PC-3 (cell line): ENCODE measurements around the gene PRTG. TPM values are rescaled to one million over a fixed set of nuclear protein-coding genes. Genes with fewer than 3 reads are reported as not detected.

ENCODE experiments used
- ATAC-seq: fragments of 200-7000 bp; cut with Tn5 transposase; 2 replicates; pipeline ENCODE4 v1.9.1; 2020; ENCODE audit warnings: mild to moderate bottlenecking, moderate library complexity
- BruUV-seq: library from RNA; stranded (reverse); fragments of 400-500 nt; replicated peaks from 2 replicates; lab custom pipeline; 2021; lab: Mats Ljungman, UMichigan
- CTCF ChIA-PET: fragments of 300-600 bp; sonication (Branson Sonifier 250); formaldehyde crosslinking; loops from one replicate; lab custom pipeline; 2022; ENCODE audit warnings: antibody characterized with exemption; lab: Charles Lee
- POLR2A ChIA-PET: fragments of 300-600 bp; sonication (Branson Sonifier 250); formaldehyde crosslinking; loops from one replicate; lab custom pipeline; 2022; ENCODE audit warnings: antibody characterized with exemption; ENCODE audit not compliant: unreplicated experiment; lab: Charles Lee
- DNase-seq: peaks from one replicate; pipeline ENCODE4 v3.0.0-alpha.2; 2015
- H2AFZ ChIP-seq: fragments of 300-600 bp; sonication (generic); 2 replicates; pipeline ENCODE4 v1.6.0; 2016; ENCODE audit warnings: antibody characterized with exemption, low read length
- H3F3A ChIP-seq: fragments of 300-600 bp; sonication (generic); one replicate; pipeline ENCODE4 v1.6.0; 2017; ENCODE audit warnings: antibody characterized with exemption, low read length, control low read depth, mild to moderate bottlenecking; ENCODE audit not compliant: unreplicated experiment
- H3K27ac ChIP-seq: fragments of 300-600 bp; sonication (generic); 2 replicates; pipeline ENCODE4 v1.5.1; 2016; ENCODE audit warnings: mild to moderate bottlenecking, low read length
- H3K27me3 ChIP-seq: fragments of 300-600 bp; sonication (generic); 2 replicates; pipeline ENCODE4 v1.6.1; 2016; ENCODE audit warnings: low read length, mixed read lengths
- H3K36me3 ChIP-seq: fragments of 300-600 bp; sonication (generic); 2 replicates; pipeline ENCODE4 v1.6.1; 2016; ENCODE audit warnings: low read depth, mixed run types, low read length, mixed read lengths
- H3K4me1 ChIP-seq: fragments of 300-600 bp; sonication (generic); 2 replicates; pipeline ENCODE4 v1.5.1; 2016; ENCODE audit warnings: low read length; ENCODE audit not compliant: insufficient read depth
- H3K4me2 ChIP-seq: fragments of 300-600 bp; sonication (generic); 2 replicates; pipeline ENCODE4 v1.6.0; 2016; ENCODE audit warnings: low read length
- H3K4me3 ChIP-seq: fragments of 300-600 bp; sonication (generic); 2 replicates; pipeline ENCODE4 v1.5.1; 2016; ENCODE audit warnings: mild to moderate bottlenecking, low read length, mixed read lengths
- H3K79me2 ChIP-seq: fragments of 300-600 bp; sonication (generic); 2 replicates; pipeline ENCODE4 v1.6.1; 2017; ENCODE audit warnings: low read length, mixed read lengths
- H3K9ac ChIP-seq: fragments of 300-600 bp; sonication (generic); 2 replicates; pipeline ENCODE4 v1.6.0; 2016; ENCODE audit warnings: mild to moderate bottlenecking, low read length
- H3K9me2 ChIP-seq: fragments of 300-600 bp; sonication (generic); replicated peaks from 2 replicates; pipeline ENCODE4 v1.6.1; 2016; ENCODE audit warnings: mixed run types, low read length, mixed read lengths
- H3K9me3 ChIP-seq: fragments of 300-600 bp; sonication (generic); 2 replicates; pipeline ENCODE4 v1.6.1; 2016; ENCODE audit warnings: low read length, mixed read lengths
- H4K20me1 ChIP-seq: fragments of 300-600 bp; sonication (generic); 2 replicates; pipeline ENCODE4 v1.6.1; 2016; ENCODE audit warnings: low read length, mixed read lengths
- CTCF ChIP-seq: fragments of 300-600 bp; sonication (generic); conservative IDR thresholded peaks from 2 replicates; pipeline ENCODE4 v1.5.1; 2017; ENCODE audit warnings: antibody characterized with exemption, low read depth, mild to moderate bottlenecking, low read length
- EZH2 ChIP-seq: fragments of 300-600 bp; sonication (generic); IDR thresholded peaks from one replicate; pipeline ENCODE4 v1.6.1; 2017; ENCODE audit warnings: antibody characterized with exemption, mild to moderate bottlenecking, low read length; ENCODE audit not compliant: unreplicated experiment
- EZH2phosphoT487 ChIP-seq: fragments of 300-600 bp; sonication (generic); IDR thresholded peaks from 2 replicates; pipeline ENCODE4 v1.6.1; 2018; ENCODE audit warnings: mild to moderate bottlenecking, antibody characterized with exemption, low read length, borderline replicate concordance
- intact Hi-C: fragments of 100-400 bp; cut with micrococcal nuclease; formaldehyde crosslinking; loops from 2 replicates; pipeline ENCODE4 v1.9.0; 2023
- total RNA-seq: library from RNA; depleted of rRNA; stranded (reverse); fragments of >200 nt; gene quantifications from 2 replicates; pipeline ENCODE4 v1.2.3, GENCODE V29; 2014

Gene PRTG
- total RNA-seq, 1 experiment from 2014 or later: 5.2 TPM

- no peaks in the 10 kb centered on the region for H3K79me2 ChIP-seq
- DNase-seq: peak; percentile 57
- H3K27me3 ChIP-seq: no peaks in the 10 kb centered on the region
- no peaks in the 10 kb centered on the region for H3K9me3 ChIP-seq
- H3K27ac ChIP-seq: no peak overlapping the region
- no peaks in the 10 kb centered on the region; the same call in 1 of the 2 replicates for H3K4me1 ChIP-seq
- H3K9me2 ChIP-seq: no peaks in the 10 kb centered on the region
- no peaks in the 10 kb centered on the region for H3F3A ChIP-seq
- ChIA-PET CTCF (interaction anchor here (0.5 to 1.6 kb wide), 7 partner anchors 39 to 451 kb away, joined by 3 to 13 read pairs (median 4); no protein-coding TSS in a partner anchor), POLR2A (no interaction called here)
- peak; percentile 77 for ATAC-seq
- H4K20me1 ChIP-seq: no peaks in the 10 kb centered on the region
- no TSS peak for BruUV-seq
- no peaks in the 10 kb centered on the region for H3K36me3 ChIP-seq
- H3K4me3 ChIP-seq: no peak overlapping the region
- H3K4me2 ChIP-seq: no peak overlapping the region
- intact Hi-C loops: loop anchor here (10.0 kb wide), 1 partner anchor 406 kb away; no protein-coding TSS in a partner anchor
- no peak overlapping the region for H2AFZ ChIP-seq
- no peak overlapping the region for H3K9ac ChIP-seq
- no peak for TF ChIP-seq EZH2
Observed at GRCh38 chr15:55649058-55649423, 93.9 kb downstream of the PRTG start.

GRCh38 chr15:55638764-55639163 lies 104.2 kb downstream of the PRTG start:
- Histone ChIP-seq H2AFZ (no peak overlapping the region), H3K9me2 (no peaks in the 10 kb centered on the region), H3K9ac (no peak overlapping the region), H3K27me3 (no peaks in the 10 kb centered on the region), H3K4me3 (no peak overlapping the region), H3F3A (no peaks in the 10 kb centered on the region), H3K4me1 (no peaks in the 10 kb centered on the region), H3K4me2 (no peak overlapping the region), H4K20me1 (no peaks in the 10 kb centered on the region), H3K79me2 (no peaks in the 10 kb centered on the region), H3K9me3 (no peaks in the 10 kb centered on the region), H3K27ac (no peak overlapping the region), H3K36me3 (no peaks in the 10 kb centered on the region)
- intact Hi-C loops: loop anchor here (10.0 kb wide), 1 partner anchor 56 kb away; no protein-coding TSS in a partner anchor
- ChIA-PET POLR2A (no interaction called here), CTCF (interaction anchor here (0.6 to 0.7 kb wide), 2 partner anchors 36 to 65 kb away, joined by 3 to 4 read pairs; no protein-coding TSS in a partner anchor)
- no peak for ATAC-seq
- no TSS peak for BruUV-seq
- TF ChIP-seq CTCF (no peak), EZH2 (no peak), EZH2phosphoT487 (no peak)
- DNase-seq: no peak

GRCh38 chr15:55637086-55637485 lies 105.9 kb downstream of the PRTG start:
- Histone ChIP-seq H3K9ac (no peak overlapping the region), H3K4me3 (no peak overlapping the region), H4K20me1 (no peaks in the 10 kb centered on the region), H3K27me3 (no peaks in the 10 kb centered on the region), H3K27ac (no peak overlapping the region), H3K9me2 (no peaks in the 10 kb centered on the region), H2AFZ (no peak overlapping the region), H3K9me3 (no peaks in the 10 kb centered on the region), H3K4me2 (no peak overlapping the region), H3K36me3 (no peaks in the 10 kb centered on the region), H3K79me2 (no peaks in the 10 kb centered on the region), H3K4me1 (no peaks in the 10 kb centered on the region), H3F3A (no peaks in the 10 kb centered on the region)
- BruUV-seq: no TSS peak
- DNase-seq: no peak
- TF ChIP-seq CTCF: no peak
- TF ChIP-seq EZH2phosphoT487: no peak
- no peak for TF ChIP-seq EZH2
- no peak for ATAC-seq
- intact Hi-C loops: loop anchor here (10.0 kb wide), 1 partner anchor 58 kb away; no protein-coding TSS in a partner anchor
- CTCF ChIA-PET: no interaction called here
- POLR2A ChIA-PET: no interaction called here
